ENCODE results near the gene SRP72.
"Not testable (repeated sequence)": the region's sequence is repeated elsewhere in the genome, so short reads cannot be mapped to it uniquely, and the experiment has no call there.

- not testable (repeated sequence) for TF ChIP-seq USF1 (CRISPR knock-in tag; IDR thresholded peaks at IDR 0.05); CTCF (IDR thresholded peaks at IDR 0.05)
Observed at GRCh38 chr4:56466296-56466761, 1.1 kb upstream of the SRP72 start.

Measured in WTC11 (cell line).